Raji (cell line): ENCODE data around the gene TRMU.

ENCODE experiments used
- POLR2A ChIP-seq: IDR thresholded peaks from 2 replicates; pipeline ENCODE4 v1.6.1; 2011; ENCODE audit warnings: low read depth, low read length, control low read depth; ENCODE audit not compliant: insufficient read depth

Gene TRMU

GRCh38 chr22:46346680-46347405 is 11.3 kb downstream of the TRMU start:
- no peak for TF ChIP-seq POLR2A

- no peak for TF ChIP-seq POLR2A
Observed at GRCh38 chr22:46347646-46348045, 12.1 kb downstream of the TRMU start.

DNA sequence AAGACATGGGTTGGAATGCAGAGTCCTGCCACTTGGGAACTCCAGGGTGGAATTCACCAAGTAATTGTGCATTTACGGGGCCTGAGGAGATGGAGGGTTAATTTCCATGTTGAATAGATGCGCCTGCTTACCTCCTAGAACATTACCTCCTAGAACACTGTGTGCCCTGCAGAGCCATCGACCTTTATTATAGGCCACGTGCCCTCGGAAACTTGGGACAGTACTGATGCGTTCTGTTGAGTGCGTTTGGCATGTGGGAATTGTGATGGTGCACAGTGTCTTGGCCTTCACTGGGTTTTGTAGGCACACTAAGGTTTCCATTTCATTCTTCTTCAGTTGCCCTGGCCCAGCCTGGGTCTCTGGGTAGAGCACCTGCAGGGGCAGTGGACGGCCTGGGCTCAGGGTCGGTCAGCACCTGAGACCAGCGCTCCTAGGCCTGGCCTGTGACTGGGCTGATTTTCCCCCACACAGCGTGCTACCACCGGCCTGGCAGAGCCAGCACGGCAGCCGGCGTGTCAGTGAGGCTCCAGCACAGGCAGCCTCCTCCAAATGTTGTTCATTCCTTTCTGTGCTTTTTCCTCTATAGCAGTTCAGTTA is 12.7 kb downstream of the TRMU start:
- TF ChIP-seq POLR2A: no peak

- TF ChIP-seq POLR2A: no peak
Observed at GRCh38 chr22:46349238-46349637, 13.7 kb downstream of the TRMU start.

DNA sequence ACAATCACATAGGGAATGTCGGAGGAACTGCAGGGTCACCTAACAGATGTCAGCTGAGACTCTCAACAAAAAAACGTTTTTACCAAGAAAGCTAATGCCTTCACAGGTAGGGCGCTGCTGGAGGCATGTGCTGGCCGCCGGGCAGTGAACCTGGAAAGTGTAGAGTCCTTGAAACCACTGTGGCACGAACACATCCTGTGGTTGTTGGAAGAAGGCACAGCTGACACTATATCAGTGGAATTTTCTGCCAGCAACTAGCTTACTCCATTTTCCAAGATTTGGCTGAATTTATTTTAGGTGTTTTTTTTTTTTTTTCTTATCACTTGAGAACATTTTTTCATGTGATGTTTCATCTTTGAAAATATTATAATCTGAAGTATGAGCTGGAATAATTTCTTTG is 14.2 kb downstream of the TRMU start:
- no peak for TF ChIP-seq POLR2A

GRCh38 chr22:46350121-46350520 is 14.6 kb downstream of the TRMU start:
- no peak for TF ChIP-seq POLR2A

GRCh38 chr22:46350646-46351045 is 15.1 kb downstream of the TRMU start:
- no peak for TF ChIP-seq POLR2A

GRCh38 chr22:46351131-46351735 is 15.7 kb downstream of the TRMU start:
- TF ChIP-seq POLR2A: no peak

DNA sequence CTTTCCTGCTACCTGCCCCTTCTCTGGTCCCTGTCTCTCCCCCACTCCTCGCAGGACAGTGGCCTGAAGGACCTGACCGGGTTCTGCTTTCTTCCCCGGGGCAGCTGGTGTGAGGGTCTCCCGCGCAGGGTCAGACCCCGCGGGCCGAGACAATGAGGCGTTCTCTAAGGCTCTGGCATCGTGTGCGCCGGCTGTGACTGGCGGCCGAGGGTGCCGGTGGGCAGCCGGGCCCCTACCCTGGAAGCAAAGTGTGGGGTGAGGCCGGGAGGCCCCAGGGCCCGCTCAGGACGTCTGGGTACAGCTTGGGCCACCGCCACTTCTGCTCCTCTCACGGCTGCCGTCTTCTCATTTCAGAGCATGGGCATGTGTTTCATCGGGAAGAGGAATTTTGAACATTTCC is 16.3 kb downstream of the TRMU start:
- no peak for TF ChIP-seq POLR2A

DNA sequence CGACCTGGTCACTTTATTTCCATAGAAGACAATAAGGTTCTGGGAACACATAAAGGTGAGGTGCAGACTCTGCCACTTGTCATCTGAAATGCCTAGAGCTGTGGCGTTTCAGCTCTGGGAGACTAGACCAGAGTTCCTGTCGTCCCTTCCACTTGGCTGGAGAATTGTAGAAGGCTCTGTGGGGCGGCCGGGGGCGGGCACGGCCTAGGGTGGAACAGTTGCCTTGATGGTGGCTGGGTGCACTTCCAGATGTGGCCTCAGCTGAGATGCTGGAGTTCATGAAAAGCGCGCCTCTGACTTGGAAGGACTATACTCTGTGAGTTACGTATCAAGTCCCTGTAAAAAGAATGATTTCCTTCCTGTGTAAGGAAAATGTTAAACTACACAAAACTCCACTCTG is 16.8 kb downstream of the TRMU start:
- TF ChIP-seq POLR2A: no peak

- no peak for TF ChIP-seq POLR2A
Observed at GRCh38 chr22:46352691-46353386, 17.3 kb downstream of the TRMU start.

GRCh38 chr22:46353483-46354105 is 18.1 kb downstream of the TRMU start:
- TF ChIP-seq POLR2A: no peak

DNA sequence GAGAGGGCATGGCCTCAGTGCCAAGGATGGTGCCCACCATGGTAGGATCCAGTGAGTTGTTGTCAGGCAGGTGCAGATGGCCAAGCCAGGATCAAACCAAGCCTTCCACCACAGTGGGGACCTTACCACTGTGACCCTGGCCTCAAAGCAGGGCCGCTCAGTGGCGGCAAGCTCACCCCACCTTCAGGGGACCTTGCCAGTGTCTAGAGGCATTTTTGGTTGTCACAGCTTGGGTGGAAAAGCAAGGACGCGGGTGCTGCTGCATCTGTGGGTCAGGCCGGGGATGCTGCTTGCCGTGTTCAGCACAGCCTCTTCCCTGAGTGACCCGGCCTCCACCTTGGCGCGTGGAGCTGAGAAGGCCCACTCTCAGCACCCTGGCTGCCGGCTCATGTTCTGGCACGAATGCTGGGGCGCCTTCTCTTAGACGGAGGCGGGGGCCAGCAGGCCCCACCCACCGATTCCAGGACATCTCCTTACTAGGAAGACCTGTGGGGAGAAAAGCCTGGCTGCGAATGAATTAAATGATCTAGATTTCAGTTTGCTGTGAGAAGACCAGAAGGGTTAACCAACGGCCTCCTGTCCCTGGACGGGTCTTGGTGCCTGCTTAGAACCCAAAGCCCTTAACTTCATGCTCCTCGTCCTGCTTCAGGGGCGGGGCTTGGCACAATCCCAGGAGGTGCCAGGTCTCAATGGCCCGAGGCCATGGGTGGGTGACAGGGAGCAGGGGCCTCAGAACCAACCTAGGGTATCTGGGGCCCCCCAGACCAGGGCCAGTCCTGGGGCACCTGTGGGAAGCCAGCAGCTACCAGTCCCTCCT is 18.9 kb downstream of the TRMU start:
- TF ChIP-seq POLR2A: no peak

GRCh38 chr22:46354993-46355305 is 19.4 kb downstream of the TRMU start:
- no peak for TF ChIP-seq POLR2A
